Measurements from ENCODE around the gene BSND.
A peak's percentile ranks its signal among the peaks of the same experiment; 100 is the strongest.

Gene BSND

DNA sequence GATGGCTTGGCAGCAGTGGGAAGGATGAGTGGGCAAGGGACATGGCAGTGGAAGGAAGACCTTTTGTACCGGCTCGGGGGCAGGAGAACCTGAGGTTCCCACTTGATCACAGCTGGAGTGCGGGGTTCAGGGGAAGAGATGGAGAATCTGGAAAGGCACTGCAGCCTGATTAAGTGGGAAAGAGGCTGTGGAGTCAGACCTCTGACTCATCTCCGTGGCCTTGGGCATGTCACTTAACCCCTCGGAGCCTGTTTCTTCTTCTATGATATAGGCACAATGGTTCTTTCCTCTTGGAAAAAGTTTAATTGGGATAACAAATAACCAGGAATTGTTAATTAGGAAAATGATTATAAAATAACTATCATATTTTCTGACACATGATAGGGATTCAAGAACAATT, 31.4 kb upstream of the BSND start:
- no peak for DNase-seq (ENCODE audit: low read depth)
- TF ChIP-seq, protein P1, sequence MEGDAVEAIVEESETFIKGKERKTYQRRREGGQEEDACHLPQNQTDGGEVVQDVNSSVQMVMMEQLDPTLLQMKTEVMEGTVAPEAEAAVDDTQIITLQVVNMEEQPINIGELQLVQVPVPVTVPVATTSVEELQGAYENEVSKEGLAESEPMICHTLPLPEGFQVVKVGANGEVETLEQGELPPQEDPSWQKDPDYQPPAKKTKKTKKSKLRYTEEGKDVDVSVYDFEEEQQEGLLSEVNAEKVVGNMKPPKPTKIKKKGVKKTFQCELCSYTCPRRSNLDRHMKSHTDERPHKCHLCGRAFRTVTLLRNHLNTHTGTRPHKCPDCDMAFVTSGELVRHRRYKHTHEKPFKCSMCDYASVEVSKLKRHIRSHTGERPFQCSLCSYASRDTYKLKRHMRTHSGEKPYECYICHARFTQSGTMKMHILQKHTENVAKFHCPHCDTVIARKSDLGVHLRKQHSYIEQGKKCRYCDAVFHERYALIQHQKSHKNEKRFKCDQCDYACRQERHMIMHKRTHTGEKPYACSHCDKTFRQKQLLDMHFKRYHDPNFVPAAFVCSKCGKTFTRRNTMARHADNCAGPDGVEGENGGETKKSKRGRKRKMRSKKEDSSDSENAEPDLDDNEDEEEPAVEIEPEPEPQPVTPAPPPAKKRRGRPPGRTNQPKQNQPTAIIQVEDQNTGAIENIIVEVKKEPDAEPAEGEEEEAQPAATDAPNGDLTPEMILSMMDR (conservative IDR thresholded peaks at IDR 0.05; ENCODE audit: low read length), result no peak
- H3K4me3 ChIP-seq (ENCODE audit: low read length), result no peak overlapping the region

DNA sequence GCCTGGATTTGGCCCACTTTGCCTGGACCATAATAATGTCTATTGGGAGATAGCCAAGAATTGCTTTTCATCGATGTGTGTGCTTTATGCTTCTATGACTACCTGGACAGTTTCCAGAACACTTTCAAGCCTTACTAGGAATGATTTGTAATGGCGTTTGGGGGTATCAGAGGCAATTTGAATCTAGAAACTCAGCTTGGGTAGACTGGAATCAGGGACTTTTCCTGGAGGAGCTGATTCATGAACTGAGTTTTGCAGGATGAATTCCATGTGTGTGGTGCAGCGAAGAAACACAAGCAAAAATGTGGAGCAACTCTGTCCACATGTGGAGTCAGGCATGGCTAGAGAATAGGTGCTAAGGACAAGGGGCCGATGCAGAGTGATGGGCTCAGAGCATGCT, 30.2 kb upstream of the BSND start:
- H3K4me3 ChIP-seq (ENCODE audit: low read length), result no peak overlapping the region
- peak; percentile 45 for DNase-seq (ENCODE audit: low read depth)
- TF ChIP-seq, protein P1 (conservative IDR thresholded peaks at IDR 0.05; ENCODE audit: low read length), result no peak

DNA sequence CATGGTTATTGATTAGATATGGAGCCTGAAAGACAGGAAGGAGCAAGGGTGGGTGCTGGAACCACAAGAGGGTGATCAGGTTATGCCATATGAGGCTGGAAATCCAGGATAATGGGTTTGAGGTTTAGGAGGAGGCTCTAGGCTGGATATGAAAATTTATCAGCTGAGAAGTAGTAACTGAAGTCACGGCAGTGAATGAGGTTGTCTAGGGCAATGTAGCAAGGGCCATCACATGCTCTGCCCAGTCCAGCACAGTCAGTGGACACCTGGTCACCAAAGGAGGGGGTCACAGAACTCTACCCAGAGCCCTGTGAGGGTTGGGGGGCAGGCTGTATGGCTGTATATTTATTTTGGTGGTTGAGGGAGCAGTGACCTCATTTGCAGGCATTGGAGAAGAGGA, 28.9 kb upstream of the BSND start:
- TF ChIP-seq, protein P1 (conservative IDR thresholded peaks at IDR 0.05; ENCODE audit: low read length), result no peak
- no peak for DNase-seq (ENCODE audit: low read depth)
- no peak overlapping the region for H3K4me3 ChIP-seq (ENCODE audit: low read length)

DNA sequence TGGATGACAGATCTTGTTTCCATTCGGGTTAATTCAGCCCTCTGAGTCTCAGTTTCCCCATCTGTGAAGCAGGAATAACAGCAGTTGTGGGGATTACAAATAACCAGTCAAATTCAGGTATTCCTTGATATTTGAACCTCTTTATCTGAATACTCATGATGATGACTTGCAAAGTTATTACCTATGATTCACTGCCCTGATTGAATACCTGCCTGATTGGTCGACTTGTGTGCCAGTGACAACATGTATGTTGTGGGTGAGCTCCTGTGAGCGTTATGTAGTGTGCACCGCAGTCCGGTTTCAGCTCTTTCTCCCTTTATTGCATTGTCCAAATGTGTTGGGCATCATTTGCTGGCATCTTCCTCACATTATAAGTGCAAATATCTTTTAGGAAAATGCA, 27.8 kb upstream of the BSND start:
- TF ChIP-seq, protein P1 (conservative IDR thresholded peaks at IDR 0.05; ENCODE audit: low read length), result no peak
- DNase-seq (ENCODE audit: low read depth), result no peak
- H3K4me3 ChIP-seq (ENCODE audit: low read length), result no peak overlapping the region

DNA sequence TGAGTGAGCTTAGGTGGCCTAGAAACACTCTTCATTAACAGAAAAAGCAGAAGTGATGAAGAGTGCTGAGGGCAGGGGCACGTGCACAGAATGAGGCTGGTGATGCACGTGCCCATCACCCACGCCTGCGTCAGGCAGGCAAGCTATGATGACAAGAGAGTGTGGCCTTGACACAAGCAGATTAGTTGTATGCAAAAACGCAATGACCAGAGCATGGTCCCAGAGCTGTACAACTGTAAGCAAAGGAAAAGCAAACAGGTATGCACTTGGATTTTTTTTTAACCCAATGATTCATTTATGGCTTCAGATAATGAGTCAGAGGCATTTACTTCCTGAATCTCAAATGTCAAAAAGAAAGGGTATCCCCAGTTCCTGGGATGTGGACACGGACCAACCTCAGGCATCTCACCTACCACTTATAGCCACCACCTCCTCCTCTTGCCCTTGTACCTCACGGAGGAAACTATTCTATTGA, 27.4 kb upstream of the BSND start:
- H3K4me3 ChIP-seq (ENCODE audit: low read length), result no peak overlapping the region
- TF ChIP-seq, protein P1 (conservative IDR thresholded peaks at IDR 0.05; ENCODE audit: low read length), result no peak
- DNase-seq (ENCODE audit: low read depth), result no peak

DNA sequence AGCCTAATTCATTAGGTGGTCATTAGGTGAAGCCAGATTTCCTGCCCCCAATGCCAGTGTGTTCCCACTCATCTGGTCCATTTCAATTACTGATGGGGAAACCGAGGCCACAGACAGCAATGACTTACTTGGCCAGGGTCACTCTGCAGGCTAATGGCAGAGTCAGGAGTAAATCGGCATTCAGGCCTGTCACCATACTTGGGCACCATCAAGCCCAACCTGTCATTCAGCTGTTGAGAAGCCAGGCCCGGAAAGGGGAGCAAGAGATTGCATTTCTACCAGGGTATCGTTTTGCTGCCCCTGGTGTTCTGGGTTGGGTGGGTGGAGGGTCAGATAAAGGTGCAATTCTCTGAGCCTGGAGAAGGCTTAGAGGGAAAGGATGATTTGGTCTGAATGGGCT, 26.3 kb upstream of the BSND start:
- H3K4me3 ChIP-seq (ENCODE audit: low read length), result no peak overlapping the region
- DNase-seq (ENCODE audit: low read depth), result no peak
- TF ChIP-seq, protein P1 (conservative IDR thresholded peaks at IDR 0.05; ENCODE audit: low read length), result no peak

DNA sequence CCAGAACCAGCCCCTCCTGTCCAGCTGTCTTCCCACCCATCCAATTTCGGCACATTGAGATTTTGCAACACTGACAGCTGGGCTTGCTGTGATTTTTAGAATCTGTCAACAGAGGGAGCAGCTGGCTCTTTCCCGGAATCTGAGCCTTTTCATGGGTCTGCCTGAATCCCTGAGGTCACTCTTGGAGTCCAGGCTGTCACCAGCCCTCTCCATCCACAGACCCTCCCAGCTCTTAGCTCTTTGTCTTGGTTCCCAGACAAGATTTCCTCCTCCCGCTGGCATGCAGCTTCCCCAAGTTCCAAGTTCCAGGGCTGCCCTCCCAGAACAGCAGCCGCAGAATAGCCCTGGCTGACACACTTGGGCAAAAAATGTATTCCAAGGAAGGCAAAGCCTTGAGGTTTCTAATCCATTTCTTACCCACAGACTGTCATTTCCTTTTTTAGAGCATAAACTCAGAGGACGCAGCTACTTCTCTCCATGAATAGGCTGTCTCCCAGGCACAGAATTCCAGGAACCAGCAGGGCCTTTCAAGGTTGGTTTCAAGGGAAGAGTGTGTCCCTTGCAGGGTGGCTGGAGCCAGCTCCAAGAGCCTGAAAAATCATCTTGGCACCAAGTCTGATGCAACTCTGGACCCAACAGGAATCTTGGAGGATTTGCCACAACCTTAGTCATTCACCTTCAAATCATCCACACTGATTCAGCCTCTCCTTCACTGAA, 25.4 kb upstream of the BSND start:
- DNase-seq (ENCODE audit: low read depth), result peak; percentile 82
- no peak overlapping the region for H3K4me3 ChIP-seq (ENCODE audit: low read length)
- TF ChIP-seq, protein P1 (conservative IDR thresholded peaks at IDR 0.05; ENCODE audit: low read length), result peak; percentile 62

Measured in AG10803 (cell line).